GM21390 (cell line): ENCODE measurements around the gene CPEB2.

Experiments
- ATAC-seq: cut with Tn5 transposase; IDR thresholded peaks from one replicate; pipeline ENCODE4 v1.9.1; 2021; ENCODE audit not compliant: unreplicated experiment

The CPEB2 gene

GRCh38 chr4:15110120-15110571 is 107.9 kb downstream of the CPEB2 start:
- no peak for ATAC-seq

DNA sequence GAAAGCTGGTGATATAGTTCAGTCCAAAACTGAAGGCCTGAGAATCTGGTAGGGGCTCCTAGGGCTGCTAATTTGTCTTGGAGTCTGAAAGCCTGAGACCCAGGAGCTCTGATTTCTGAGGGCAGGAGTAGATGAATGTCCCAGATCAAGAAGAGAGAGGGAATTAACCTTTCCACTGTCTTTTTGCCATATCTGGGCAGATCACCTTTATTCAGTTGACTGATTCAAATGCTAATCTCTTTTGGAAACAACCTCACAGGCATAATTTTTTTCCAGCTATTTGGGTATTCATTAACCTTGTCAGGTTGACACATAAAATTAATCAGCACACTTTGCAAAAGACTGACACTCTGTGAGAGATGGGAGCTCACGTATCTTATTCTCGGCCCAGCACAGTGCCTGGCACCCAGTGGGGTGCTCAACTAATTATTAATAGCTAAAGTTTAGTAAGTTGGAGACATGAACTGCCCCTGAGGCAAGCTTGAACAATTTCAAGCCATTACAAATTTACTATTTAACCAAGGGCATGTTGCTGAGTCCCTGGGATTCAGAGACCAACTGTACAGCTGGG is 114.3 kb downstream of the CPEB2 start:
- no peak for ATAC-seq

DNA sequence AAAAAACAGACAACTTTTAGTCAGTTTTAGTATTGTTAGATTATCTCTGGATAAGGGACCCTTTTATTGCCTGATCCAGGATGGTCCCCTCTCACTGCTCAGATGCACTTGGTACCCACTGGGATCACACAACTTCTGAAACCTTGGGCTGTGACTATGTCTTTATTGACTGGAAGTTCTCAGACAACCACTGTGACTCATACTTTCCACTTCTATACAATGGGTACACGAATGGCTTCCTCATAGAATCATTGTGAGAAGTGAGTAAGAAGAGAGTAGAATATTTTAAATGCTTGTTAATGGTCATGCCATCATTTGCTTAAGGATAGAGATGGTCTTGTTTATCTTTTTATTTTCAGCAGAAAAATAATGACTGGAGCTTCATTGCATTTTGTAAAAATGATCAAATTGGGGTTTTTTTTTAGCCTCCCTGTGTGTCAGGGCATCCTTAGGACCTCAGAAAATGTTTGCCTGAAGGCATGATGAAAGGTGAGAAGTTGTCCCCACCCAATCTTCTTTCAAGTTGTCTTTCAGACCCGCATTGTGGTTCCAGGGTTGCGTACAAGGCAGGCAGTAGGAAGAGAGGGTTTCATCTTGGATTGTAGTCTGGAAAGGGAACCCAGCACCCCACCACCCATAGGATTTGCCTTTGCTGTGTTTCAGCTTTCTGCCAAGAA is 115.1 kb downstream of the CPEB2 start:
- ATAC-seq: no peak

DNA sequence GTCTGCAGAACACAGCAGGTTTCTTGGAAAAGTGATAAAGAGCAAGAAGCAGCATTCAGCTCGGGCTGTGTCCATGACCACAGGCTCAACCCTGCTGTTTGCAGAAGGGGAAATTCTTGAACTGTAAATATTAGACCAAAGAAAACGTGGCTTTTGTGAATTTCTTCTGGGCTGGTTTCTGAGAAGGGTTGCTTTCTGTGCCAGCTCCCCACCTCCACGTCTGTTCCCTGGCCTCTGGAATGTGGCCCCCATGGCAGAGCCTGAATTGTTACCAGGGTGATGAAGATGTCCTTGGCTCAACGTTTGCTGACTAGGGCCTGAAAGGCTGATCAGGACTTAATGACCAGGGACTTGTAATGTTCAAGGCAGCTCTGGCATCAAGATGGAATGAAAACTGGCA is 116.0 kb downstream of the CPEB2 start:
- no peak for ATAC-seq
